Activated T-cell treated with anti-CD3 and anti-CD28 coated beads, Interleukin-2, amount 50 U/mL, for 1 hour (primary cell): ENCODE measurements around the gene MALAT1.

Source experiments
- DNase-seq: peaks from one replicate; pipeline ENCODE4 v3.0.0-alpha.2; 2020

MALAT1 gene

DNA sequence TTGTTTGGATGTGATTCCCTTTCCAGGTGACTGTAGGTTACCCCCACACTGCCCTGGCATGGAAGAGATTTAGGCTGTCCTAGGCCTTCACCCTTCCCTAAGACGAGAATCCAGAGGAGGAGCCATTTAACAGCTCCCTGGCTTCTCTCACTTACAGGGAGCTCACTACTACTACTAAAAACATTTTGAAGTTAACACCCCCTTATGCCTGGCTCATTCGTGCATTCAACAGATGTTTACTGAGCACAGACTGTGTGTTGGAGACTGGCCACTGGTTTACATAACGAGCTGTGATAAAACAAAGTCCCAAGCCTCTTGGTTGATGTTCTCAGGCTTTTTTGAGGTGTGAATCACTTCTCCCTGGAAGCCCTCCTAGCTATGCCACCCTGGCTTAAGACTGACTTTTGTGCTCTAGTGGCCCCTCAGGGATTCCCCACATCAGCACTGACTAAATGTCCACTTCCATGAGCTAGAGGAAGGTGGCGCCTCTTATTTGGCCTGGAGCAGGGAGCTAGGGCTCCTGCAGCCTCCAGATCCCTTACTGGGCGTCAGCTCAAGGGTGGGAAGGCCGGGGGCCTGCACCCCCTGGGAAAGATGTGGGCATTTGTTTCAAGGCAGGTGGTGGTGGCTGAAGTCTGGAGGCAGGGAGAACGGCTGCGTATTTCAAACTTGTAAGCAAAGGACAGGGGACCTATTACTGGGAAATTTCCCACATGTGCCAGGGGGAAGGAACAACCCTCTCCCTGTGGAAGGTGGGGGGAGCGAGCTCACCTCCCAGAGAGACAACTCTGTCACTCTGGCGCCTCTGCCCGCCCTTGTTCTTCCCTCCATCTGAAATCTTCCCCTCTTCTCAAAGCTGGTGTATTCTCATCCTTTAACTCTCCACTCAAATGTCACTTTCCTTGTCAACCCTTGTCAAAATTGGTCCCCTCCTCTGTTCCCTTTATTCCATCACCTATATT, 19.4 kb upstream of the MALAT1 start:
- DNase-seq, result no peak

GRCh38 chr11:65482306-65482850, 16.5 kb upstream of the MALAT1 start:
- DNase-seq, result no peak

- DNase-seq, result no peak
These were observed 13.0 kb upstream of the MALAT1 start for GRCh38 chr11:65485920-65486219.

- no peak for DNase-seq
These were observed 12.0 kb upstream of the MALAT1 start for GRCh38 chr11:65486570-65487466.

DNA sequence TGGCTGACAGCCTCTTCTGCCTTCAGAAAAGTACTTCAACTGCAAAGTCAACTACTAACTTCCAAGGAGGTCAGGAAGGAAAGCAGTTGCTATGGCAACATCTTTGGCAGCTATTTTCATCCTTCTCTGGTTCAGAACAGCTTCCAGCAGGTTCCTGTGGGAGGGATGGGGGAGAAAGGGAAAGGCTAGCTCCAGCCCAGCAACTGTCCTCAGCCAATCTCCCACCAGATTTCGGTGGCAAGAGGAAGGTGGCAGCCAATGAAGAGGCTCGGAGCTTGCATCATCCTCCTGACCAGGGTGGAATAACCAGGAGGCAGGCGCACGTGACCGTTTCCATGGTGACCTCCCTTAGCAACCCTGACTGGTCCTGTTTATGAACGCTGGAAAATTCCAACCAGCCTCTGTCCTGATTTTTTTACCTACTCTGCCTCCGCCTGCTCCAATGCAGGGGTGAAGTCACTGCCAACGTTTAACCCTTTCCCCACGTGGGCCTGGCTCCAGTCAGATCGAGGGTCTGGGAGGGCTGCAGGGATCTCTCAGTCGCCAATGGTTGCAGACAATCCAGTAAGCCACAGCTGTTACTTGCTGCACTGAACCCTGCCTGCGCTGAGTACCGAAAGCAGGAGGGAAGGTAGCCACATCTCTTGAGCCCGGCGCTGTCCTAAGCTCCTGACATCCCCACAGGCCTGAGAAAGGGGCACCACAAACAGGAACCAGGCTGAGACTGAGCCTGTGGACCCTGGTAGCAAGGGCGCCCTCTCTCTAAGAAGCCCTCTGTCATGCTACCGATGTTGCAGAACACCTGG, 11.2 kb upstream of the MALAT1 start:
- DNase-seq, result no peak

DNA sequence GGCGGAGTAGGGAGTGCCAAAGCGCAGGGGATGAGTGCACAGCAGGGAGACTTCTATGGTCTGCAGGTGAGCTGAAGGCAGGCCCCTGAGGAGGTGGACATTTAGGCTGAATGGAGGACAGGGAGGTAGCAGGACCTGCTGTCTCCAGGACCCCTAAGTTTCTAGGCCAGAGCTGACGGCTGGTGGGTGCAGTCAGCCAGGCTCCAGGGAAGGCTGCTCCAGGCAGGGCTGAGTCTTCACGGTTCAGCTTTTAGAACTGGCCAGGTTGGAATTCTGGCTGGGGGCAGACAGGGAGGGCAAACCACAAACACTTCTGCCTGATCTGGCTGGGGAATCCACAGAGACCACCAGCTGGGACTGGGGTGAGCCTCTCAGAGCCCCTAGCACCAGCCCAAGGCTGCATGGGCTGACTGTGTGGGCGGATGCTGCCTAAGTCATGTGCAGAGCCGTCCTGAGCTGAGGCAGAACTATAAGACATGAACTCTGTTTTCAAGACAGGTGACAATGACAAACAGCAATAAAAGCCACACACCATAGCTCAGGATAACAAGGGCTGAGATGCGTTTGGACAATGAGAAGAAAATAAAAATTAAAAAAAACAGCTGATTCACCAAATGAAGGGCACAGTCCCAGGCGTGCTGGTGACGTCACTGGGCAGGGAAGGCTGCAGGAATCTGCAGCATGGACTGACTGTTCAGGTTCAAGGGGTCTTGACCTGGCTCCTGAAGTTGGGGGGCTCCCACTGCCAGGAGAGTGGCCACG, 10.4 kb upstream of the MALAT1 start:
- no peak for DNase-seq

DNA sequence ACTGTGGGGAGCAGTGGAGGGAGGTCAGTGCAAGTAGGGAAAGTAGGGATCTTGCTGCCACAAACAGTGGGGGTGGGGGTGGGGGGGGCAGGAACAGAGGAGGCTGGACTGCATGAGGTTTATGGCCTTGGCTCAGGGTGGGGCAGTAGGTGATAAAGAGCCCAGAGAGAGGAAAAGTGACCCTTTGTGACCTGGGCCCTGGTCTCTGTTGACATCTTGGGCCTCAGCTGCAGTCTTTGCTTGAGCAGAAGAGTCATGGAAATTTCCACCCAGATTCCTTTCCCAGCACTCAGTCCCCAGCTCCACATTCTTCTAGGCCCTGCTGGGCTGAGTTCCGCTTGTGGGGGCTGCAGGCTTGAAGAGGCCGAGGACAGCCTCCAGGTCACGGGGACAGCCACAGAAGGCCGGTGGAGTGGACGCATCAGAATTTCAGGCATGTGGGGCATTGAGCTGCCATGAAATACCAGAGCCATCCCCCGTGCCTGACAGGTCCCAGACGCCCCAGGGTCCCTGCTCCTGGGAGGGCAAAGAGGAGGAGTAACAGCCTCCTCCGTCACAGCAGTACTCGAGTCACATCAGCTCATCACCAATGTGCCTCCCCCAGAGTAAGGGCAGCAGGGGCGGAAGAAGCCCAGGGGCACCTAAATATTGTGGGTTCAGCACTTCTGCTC, 9.7 kb upstream of the MALAT1 start:
- DNase-seq, result no peak

DNA sequence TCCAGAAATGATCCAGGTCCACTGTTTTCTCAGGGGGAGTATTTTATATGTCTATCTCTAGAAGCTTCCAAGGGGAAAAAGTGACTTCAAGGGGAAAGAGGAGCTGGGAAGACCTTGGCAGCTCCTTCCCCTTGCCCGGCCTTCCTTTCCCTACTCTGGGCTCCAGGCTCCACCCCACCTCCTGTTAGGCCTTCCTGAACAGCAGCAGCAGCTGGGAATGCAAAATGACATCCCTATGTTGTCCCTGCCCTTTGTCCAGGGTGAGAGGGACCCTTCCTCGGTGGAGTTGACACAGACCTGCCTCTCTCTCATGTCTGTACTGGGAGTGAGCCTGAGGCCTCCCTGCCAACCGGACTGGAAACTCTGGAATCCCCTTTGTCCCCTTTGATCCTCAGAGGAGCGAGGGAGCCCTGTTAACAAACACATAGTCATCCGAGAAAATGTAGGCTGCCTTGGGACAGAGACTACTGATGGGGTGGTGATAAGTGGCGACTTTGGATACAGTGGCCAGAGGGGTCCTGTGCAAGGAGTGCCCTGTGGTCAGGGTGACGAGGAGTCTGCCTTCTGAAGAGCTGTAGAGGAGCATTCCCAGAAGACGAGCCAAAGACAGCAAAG, 9.0 kb upstream of the MALAT1 start:
- DNase-seq, result no peak

DNA sequence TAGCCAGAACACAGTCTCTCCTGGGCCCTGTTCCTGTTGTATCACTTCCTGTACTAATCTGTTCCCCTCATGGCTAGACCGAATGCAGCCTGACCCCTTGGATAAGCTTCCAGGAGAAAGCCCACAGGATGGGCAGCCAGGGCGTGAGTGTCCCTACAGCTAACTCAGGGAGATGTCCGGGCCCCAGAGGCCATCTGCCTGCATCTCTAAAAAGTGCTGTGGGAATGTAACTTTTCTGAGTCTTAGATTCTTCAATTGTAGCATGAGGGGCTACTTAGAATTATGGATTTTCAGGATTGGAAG, 7.7 kb upstream of the MALAT1 start:
- DNase-seq, result no peak

DNA sequence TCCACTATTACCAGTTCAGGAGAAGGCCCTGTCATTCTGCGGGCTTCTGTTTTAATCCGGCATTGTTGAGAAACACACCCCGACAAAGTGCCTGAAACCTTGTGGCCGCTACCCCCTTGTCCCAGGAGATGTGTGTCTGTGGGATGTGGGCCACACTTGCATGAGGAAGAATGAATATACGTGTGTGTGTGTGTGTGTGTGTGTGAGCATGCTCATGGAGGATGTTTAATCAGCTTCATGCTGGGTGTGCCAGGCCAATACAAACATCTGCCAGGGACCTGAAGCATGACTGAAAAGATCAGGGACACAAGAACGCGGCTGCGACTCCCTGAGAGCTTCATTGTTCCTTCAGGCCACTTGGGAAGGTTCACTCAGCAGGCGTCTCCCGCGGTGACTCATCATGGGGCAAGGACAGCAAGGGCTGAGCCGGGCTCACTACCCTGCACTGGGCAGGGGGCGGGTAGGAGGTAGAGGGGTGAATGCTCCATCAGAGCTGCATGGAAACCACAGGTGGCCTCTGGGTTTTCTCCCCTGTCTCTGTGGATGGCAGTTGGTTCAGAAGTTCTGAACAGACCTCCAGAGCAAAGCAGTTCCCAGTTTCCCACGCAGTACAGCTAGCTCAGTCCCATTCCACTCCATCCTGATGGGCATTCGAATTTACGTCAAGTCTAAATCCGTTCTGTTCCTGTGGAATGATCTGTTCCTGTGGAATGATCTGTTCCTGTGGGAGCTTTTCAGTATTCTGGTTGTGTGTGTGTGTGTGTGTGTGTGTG, 7.0 kb upstream of the MALAT1 start:
- DNase-seq, result no peak

DNA sequence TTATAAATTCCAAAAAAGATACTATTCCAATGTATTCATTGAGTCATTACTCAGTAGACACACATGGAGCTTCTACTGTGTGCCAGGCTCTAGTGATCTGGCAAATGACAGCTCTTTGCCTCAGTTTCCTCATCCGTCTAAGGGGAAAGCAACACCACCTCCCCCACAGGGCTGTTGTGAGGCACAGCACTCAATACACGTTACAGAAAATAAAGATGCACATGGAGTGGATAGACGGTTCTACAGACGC, 6.5 kb upstream of the MALAT1 start:
- no peak for DNase-seq

DNA sequence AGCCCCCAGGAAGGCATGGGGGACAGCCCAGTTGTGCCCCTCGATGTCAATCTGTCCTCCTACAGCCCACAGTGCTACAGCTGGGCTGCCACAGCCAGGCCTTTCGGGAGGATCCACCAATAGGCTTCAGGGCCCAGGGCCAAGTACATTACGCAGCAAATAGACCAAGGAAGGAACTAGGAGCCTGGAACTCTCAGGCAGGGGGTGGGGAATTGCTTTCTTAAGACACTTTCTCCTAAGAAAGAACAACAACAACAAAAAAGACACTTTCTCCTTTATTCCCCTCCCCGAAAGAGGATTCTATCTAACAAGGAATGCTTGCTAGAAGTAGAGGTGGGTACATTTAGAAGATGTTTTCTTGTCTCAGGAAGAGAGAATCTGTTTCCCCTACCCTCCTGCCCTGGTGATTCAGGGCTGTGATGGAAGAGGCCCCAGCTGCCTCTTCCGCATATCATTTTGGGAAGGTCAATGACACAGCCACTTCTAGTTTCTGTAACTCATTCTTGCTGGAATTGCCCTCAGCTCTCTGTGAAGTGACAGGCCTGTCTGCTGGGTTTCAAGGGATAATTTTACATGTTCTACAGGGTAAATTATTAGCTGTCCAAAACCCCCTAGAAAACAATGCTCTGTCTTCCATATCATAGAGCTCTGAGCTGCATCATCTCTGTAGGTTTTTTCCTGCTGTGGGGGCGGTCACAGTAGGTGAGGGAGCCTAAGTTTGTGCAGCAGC, 6.0 kb upstream of the MALAT1 start:
- DNase-seq, result no peak

DNA sequence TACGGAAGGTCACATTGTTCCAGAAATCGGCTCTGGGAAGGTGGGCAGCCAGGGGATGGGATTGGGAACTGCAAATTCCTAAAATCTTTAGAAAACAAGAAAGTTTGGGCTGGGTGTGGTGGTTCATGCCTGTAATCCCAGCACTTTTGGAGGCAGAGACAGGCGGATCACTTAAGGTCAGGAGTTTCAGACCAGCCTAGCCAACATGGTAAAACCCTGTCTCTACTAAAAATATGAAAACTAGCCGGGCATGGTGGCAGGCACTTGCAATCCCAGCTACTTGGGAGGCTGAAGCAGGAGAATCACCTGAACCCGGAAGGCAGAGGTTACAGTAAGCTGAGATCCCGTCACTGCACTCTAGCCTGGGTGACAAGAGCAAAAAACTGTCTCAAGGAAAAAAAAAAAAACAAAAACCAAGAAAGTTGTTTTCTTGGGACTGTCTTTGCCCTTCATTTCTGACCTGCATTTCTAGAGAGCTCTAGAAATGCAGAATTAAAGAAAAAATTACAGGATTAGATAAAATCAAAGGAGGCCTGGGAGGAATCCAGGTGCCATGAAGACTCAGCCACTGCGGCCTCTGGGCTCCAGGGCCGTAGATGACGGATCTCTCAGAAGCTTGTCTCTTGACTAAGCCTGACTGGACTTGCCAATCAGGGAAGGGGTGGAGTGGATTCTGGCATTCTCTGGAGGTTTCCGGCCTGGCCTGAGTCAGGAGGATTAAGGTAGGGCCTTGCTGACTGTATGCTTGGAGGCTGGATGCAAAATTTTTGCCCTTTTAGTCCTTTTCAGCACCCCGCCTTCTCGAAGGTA, 5.3 kb upstream of the MALAT1 start:
- DNase-seq, result no peak

GRCh38 chr11:65496304-65497140, 2.3 kb upstream of the MALAT1 start:
- DNase-seq, result no peak

GRCh38 chr11:65497141-65498041, 1.5 kb upstream of the MALAT1 start:
- DNase-seq, result peak; percentile 97

GRCh38 chr11:65498042-65498726, 661 bp upstream of the MALAT1 start:
- peak; percentile 75 for DNase-seq

DNA sequence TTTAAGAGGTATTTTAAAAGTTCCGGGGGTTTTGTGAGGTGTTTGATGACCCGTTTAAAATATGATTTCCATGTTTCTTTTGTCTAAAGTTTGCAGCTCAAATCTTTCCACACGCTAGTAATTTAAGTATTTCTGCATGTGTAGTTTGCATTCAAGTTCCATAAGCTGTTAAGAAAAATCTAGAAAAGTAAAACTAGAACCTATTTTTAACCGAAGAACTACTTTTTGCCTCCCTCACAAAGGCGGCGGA, 193 bp upstream of the MALAT1 start:
- DNase-seq, result no peak
